AG08396 (cell line): ENCODE results near the gene CDH3.
A peak's percentile ranks its signal among the peaks of the same experiment; 100 is the strongest.

Experiments used
- DNase-seq: peaks from one replicate; pipeline ENCODE4 v3.0.0; 2012; ENCODE audit warnings: low spot score, mixed read lengths

Gene CDH3

GRCh38 chr16:68652659-68653058 is 7.5 kb downstream of the CDH3 start:
- no peak for DNase-seq

DNA sequence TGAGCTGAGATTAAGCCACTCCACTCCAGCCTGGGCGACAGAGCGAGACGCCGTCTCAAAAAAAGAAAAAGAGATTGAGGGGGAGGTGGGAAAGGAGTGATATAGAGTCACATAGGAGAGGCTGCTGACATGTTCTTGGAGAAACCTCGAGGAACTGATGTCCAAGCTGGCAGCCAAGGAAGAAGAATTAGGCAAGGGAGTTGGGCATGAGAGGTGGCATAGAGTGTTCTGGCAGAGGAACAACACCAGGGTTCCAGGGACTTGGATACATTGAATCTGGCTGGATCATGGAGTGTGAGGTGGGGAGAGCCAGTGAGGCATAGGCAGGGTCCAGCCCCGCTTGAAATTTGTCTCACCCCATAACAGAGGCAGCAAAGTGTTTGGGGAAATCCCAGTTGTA is 10.7 kb downstream of the CDH3 start:
- no peak for DNase-seq

DNA sequence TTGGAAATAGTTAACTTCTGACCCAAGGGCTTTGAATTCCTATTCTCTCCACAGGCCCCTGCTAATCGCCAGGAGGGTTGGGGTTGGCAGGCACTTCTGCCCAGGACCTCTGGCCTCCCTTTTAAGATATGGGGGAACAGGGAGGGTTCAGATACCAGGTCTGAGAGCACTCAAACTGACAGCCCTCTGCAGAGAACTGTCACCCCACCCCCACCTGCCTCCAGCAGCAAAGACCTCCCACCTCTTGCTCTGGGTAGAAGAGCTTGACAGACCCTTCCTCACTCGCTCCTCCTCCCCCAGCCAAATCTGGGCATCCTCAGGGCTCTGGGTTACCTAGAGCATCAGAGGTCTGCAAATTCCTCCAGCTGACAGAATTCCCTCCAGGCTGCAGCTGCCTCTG is 11.6 kb downstream of the CDH3 start:
- no peak for DNase-seq

GRCh38 chr16:68658341-68658973 is 13.3 kb downstream of the CDH3 start:
- DNase-seq, result peak; percentile 68

GRCh38 chr16:68658974-68659360 is 13.9 kb downstream of the CDH3 start:
- no peak for DNase-seq

DNA sequence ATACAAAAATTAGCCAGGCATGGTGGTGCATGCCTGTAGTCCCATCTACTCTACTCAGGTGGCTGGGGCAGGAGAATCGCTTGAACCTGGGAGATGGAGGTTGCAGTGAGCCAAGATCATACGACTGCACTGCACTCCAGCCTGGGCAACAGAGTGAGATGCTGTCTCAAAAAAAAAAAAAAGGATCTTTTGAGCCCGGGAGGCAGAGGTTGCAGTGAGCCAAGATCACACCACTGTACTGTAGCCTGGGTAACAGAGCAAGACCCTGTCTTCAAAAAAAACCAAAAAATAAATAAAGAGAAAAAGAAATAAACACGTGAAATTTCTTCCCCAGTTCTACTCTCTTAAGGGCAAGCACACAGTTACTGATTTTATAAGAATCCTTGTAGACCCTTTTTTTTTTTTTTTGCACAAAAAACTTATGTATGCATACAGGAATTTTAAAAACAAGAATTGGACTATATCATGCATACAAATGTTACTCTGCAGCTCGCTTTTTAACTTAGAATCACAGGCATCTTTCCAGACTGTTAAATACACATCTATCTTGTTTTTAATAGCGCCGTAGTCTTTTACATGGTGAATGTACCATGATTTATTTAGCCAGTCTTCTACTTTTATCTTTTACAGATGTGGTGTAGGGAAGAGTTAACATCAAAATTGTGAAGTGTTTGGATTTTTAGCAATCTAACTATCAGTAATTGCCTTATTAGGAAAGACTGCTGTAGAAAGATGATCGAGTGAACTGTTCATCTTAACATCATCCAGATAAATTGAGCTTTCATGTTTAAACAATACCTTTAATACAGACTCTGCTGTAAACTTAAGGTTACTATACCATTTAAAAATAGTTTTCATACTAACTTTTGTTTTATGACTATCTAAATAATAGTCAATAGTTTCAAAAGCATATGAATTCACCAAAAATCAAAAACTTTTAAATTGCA is 14.6 kb downstream of the CDH3 start:
- DNase-seq, result no peak

DNA sequence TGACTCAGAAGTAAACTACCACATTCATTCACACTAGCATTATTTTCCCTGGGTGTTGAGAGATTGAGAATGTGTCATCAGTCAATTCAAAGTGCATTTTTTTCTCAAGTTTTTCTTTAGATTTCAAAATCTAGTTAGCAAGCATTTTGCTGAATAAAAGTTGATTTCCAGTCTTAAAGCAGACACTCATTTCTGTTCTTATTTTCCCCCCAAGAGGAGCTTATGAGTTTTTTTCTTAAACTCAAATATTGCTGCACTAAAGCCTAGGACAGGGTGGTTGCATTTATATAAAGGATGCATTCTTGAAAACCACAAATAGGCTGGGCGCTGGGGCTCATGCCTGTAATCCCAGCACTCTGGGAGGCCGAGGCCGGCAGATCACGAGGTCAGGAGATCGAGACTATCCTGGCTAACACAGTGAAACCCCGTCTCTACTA is 15.3 kb downstream of the CDH3 start:
- DNase-seq, result no peak

DNA sequence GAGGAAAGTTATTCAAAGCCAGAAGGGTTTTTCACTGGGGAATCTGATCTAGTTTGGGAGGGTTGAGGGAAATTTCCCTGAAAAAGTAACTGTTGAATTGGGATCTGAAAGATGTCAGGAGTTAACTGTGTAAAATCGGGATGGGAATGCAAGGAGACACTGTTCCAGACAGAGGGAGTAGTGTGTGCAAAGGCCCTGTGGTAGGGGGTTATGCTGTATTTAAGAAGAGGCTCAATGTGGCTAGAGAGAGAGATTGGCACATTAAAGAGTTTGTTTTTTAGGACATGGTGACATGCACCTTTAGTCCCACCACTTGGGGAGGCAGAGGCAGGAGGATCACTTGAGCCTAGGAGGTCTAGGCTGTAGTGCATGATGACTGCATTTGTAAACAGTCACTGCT is 16.9 kb downstream of the CDH3 start:
- no peak for DNase-seq

- no peak for DNase-seq
Observed at GRCh38 chr16:68664297-68664696, 19.2 kb downstream of the CDH3 start.

DNA sequence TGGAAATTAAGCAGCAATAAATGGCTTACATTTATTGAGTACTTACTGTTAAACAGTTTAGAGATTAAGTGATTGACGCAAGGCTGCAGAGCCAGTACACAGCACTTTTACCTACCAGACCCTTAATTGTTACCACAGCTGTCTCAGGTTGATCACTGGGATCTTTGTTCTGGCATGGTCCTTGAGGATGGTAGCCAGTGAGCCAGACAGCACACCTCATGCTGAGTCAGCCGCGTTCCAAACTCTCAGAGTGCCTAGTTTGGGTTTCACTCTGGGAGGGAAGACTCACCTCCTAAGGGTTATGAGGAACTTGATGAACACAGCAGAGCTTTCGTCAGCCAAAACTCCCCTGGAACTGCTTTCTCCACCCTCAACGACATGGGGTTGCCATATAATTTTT is 20.4 kb downstream of the CDH3 start:
- no peak for DNase-seq

DNA sequence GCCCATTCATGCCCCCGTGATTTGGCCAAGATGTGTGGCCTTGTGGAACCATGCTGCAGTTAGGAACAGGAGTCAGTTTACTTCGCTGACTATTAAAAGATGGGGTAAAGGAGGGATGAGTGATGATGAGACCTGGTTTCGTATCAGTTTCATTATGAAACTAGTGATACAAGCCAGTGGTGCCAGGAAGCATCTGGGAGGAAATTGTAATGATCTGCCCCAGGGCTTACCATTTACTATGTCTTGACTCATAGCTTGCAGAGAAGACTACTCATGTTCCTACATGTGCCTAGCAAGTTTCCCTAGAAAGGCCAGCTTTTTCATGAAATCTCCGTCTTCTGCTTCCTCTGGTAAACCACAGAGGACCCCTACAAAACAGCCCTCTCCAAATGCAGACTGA is 23.2 kb downstream of the CDH3 start:
- no peak for DNase-seq

DNA sequence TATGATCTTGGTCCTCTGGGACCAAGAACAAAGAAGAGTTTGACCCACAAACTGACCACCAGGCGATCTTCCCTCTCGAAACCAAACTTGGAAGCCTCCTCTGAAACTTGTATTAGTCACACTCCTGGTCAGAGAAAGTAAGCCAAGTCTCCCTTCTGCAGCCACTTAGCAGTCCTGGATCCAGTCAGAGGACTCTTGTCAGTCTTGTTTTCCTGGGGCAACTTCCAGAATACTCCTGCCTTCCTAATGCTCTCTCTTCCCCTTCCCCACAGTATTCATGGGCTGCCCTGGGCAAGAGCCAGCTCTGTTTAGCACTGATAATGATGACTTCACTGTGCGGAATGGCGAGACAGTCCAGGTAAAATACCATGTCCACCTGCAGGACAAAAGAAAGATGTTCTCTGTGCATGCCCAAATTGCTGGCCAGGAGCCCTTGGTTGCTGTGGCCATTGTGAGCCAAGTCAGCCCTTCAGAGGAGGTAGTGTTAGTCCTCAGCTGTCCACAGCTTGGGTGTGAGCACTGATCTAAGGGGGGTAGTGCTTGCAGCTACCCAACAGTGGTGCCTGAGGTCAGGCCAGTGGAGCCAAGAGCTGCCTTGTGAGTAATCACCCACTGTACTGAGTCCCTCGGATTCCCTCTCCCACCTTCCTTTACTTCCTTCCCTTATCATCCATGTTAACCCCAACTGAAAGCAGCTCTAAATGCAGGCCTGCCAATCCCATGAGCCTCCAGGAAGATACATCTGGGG is 31.2 kb downstream of the CDH3 start:
- no peak for DNase-seq

GRCh38 chr16:68681038-68681437 is 35.9 kb downstream of the CDH3 start:
- no peak for DNase-seq

- DNase-seq, result no peak
Observed at GRCh38 chr16:68685685-68686478, 40.8 kb downstream of the CDH3 start.

GRCh38 chr16:68686905-68687304 is 41.8 kb downstream of the CDH3 start:
- no peak for DNase-seq

- no peak for DNase-seq
Observed at GRCh38 chr16:68689921-68690320, 44.8 kb downstream of the CDH3 start.

DNA sequence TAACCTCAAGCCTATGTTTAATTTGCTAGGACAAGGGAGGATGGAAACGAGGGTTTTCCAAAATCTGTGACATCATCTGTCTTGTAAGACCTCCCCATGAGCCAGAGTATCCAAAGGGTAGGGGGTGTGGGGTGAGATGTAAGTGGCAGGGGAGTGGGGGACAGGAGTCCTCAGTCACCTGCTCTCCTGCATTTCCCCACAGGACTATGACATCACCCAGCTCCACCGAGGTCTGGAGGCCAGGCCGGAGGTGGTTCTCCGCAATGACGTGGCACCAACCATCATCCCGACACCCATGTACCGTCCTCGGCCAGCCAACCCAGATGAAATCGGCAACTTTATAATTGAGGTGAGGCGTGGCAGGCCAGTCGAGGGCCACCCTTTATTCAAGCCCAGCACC is 50.5 kb downstream of the CDH3 start:
- no peak for DNase-seq

GRCh38 chr16:68696514-68696913 is 51.4 kb downstream of the CDH3 start:
- DNase-seq, result no peak

GRCh38 chr16:68698091-68698490 is 53.0 kb downstream of the CDH3 start:
- DNase-seq, result no peak

- peak; percentile 29 for DNase-seq
Observed at GRCh38 chr16:68700120-68700519, 55.0 kb downstream of the CDH3 start.

DNA sequence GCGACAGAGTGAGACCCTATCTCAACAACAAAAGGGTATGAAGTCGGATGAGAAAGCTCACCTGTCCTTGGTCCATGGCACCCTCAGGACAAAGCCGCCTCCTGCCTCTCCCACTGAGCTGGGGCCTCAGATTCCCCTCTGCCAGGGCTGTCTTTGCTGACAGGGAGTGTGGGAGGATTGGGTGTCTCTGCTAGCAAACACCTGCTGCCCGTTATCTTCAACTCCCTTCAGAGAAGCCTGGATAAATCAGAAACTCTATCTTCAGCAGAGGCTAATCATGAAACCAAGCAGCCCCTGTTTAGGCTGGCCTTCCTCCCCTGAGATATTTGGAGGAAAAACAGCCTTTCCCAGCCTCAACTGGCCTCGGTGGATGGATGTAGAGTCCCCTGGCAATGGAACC is 55.7 kb downstream of the CDH3 start:
- no peak for DNase-seq
